Left hindlimb (tissue), 1 donor: ENCODE results near the gene VAV2.
"Not testable (repeated sequence)": the region's sequence is repeated elsewhere in the genome, so short reads cannot be mapped to it uniquely, and the experiment has no call there.

Source experiments
- DNase-seq: peaks from one replicate; pipeline ENCODE4 v3.0.0-alpha.2; 2018

Gene VAV2

DNA sequence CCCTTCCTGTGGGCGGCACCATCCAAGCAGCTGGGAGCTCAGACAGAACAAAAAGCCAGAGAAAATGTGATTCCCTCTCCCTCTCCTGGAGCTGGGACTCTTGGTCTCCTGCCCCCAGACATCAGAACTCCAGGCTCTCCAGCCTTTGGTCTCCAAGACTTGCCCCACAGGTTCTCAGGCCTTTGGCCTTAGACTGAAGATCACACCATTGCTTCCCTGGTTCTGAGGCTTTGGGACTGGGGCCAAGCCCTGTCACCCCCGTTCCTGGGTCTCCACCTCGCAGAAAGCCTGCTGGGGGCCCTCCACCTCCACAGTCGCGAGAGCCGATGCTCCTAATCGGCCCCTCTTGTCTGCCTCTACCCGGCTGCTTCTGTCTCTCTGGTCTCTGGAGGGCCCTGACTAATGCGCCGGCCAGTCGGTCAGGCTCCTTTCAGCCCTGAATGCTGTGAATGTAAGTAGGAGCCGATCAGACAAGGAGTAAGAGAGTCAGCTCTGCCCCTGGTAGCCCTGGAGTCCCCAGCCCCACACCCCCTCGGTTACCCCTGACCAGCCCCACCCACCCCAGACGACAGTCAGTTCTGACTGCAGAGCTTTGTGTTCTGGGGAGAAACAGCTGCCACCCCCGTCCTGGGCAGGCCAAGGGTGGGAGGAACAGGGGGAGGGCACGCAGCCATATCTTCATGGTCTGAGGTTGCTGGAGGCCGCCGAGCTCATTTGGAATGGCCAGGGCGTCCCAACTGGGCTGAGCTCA lies 57.5 kb downstream of the VAV2 start:
- peak; percentile 67 for DNase-seq

DNA sequence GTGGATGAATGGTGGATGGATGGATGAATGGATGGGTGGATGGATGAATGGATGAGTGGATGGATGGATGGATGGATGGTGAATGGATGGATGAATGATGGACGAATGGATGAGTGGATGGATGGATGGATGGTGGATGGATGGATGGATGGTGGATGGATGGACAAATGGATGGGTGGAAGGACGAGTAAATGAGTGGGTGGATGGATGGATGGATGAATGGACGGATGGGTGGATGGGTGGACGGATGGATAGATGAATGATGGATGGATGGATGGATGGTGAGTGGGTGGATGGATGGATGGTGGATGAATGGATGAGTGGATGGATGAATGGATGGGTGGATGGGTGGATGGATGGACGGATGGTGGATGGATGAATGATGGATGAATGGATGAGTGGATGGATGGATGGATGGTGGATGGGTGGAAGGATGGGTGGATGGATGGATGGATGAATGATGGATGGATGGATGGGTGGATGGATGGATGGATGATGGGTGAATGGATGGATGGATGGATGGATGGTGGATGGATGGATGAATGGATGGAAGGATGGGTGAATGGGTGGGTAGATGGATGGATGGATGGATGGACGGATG lies 58.6 kb downstream of the VAV2 start:
- no peak for DNase-seq

DNA sequence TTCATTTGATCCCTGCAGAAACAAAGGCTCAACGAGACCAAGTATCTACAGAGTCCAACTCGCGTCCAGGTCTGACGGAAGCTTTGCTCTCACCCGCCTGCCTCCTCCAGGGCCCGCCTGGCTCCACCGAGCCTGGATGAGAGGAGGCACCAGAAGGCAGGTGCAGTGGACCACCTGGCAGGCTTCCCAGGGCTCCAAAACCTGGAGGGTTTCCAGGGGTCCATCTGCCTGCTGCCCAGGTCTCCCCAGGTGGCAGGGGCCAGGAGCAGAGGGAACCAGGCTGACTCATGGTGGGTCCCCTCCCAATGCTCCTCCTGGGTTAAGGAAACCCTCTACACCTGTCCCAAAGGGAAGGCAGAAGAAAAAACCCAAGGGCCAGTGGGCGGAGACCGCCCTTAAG lies 59.5 kb downstream of the VAV2 start:
- DNase-seq = no peak

DNA sequence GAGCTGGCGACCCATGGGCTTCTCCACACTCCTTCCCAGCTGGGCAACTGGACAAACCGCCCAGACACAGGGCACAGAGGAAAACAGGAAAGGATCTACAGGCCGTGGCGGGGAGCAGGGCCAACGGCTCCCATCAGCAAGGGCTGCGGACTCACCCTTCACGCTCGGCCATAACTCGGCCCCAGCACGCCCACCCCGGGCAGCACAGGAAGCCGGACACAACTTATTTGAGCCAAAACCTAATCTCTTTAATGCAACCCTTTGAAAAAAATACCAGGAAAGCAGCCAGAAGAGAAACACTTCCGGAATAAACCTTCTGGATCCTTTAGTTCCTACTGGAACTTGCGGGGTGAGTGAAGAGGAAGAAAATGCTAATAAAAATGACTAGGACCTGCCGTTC lies 59.9 kb downstream of the VAV2 start:
- DNase-seq = no peak

DNA sequence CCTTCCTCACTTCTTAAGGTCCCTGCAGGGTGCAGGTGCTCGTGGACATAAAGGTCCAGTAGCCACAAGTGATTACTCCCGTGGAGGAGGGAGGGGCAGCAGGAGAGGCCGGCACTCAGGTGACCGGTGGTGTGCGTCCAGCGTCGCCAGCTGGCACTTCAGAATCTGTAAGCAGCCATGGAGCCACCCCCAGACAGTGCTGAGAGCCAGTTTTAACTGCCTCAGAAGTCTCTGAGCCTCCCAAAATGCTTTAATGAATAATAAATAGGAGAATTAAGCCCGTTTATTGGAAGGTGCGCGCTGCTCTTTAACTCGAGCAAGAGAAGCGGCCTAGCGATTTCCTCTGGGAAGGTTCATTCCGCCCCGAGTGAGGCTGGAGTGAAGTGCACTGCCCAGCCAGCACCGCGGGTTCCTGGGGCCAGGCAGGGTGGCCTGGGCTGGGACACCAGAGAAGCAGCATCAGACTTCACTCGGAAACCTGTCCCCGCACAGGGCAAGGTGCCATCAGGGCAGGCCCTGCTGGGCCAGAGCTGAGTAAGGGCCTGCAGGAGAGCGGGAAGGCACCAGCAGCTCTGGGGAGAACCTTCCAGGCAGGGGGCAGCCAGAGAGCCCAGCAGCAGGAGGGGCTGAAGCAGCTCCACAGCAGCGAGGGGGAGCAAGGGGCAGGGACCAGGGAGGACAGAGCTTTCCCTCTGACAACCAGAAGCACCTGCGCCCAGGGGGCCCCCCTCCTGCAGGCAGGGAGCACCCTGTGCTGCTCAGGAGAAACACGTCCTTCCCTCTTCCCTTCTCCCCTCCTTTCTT lies 61.2 kb downstream of the VAV2 start:
- no peak for DNase-seq

DNA sequence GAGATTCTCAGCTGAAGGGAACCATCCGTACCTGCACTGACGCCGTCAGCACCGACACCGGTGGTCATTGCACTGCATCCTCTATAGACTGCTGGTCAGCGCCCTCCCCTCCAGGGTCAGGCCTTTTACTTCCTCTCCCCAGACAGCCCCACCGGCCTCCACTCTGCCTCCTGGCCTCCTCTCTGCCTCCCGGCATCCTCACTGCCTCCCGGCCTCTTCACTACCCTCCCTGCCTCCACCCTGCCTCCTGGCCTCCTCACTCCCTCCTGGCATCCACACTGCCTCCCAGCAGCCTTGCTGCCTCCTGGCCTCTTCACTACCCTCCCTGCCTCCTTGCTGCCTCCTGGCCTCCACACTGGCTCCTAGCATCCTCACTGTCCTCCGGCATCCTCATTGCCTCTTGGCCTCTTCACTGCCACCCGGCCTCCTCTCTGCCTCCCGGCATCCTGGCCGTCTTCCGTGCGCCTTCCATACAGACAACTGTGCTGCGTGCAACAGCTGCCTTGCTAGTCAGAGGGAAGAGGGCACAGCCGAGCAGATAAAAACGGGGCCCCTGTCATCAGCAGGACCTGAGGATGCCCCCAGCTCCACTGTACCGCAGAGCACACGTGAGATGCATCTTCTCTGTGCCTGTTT lies 62.0 kb downstream of the VAV2 start:
- no peak for DNase-seq

DNA sequence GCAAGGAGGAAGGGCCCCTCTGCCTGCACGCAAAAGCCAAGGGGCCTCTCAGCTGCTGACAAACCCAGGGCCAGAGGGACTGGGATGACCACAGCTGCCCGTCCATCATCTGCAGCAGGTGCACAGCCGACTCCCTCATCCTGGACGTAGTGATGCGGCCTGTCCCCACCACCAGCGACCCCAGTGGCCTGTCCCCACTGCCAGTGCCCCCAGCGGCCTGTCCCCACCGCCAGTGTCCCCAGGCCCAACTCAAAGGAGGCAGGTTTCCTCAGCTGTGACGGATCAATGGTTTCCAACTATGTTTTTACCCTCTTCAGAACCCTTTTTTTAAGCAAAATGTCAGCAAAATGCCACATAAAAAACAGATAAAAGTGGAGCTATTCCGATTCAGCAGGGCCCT lies 62.5 kb downstream of the VAV2 start:
- no peak for DNase-seq

DNA sequence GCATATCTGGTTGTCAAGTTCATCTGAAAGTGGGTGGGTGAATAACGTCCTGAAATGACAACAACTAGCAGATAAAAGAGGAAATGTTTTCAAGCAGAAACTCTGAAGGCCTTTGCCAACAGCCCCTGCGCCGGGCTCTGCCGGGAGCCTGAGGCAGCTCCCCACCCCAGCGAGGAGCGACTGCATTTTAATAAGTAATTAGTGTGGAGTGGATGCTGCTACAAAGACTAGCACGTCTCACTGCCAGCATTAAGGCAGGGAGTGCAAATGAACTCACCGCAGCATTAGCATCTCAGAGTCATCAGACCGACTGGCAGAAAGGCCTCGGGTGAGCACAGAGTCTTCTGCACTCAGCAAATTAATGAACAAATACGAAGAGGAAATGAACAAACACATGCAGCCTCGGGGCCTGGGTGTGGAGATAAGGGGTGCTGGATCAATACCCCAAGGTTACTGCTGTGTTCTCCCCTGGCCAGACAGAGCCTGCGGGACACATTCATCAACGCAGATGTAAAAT lies 63.8 kb downstream of the VAV2 start:
- DNase-seq = no peak

DNA sequence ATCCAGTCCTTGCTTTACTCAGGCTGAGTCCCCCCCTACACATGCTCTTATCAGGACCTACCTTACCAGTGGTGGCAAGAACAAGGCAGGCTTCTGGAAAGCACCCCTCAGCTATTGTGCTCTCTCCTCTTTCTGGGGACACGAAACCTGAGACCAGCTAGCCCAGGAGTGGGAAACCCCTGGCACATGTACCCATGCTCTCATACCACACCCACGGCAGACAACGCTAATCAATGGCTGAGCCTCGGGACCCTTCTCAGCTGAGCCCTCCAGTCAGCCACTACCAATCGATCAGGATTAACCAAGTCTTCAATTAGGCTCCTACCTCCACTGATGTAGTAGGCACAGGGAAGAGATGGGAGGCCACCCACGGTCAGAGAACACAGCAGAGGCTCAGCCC lies 65.1 kb downstream of the VAV2 start:
- DNase-seq = no peak

DNA sequence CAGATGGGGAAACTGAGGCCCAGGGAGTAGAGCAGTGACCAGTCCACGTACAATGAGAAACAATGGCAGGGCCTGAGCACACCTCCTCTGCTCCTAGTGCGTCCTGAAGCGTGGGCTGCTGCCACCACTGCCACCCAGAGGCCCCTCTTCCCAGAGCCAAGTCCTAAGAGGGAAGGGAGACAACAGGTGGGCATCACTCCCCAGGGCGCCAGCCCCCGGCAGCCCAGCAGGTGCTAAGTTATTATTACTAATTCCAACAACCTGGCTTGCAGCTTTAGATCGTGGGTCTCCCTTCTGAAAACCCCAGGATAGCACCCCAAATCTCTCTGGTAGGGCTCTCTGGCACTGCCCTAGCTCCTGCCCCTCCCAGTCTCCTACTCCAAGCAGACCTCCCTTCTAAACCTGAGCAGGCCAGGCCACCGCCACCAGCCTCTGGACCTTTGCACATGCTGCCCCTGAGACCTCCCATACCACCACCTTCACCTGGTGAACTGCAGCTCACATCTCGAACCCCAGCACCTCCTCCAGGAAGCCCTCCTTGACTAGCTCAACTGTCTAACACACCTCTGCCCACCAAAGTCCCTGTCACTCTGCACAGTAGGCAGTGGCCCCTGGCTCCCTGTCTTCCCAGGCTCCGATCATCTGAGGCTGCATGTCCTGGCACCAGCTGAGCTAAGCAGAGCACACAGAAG lies 65.8 kb downstream of the VAV2 start:
- no peak for DNase-seq

DNA sequence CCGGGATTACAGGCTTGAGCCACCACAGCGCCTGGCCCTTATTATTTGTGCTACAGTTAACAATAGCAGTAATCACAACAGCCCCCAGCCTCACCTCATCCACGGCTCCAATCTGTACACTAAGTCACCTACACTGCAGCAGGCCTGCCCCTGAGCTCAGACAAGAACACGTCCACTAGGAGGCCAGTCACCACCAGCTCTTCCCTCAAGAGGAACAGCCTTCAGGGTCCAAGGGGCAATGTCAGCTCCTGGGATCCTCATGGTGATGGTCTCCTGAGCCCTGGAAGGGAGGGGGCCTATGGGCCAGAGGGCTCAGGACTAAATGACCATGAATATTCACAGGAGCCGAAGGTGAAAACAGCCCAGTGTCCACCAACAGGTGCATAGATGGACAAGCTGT lies 67.7 kb downstream of the VAV2 start:
- DNase-seq = no peak

DNA sequence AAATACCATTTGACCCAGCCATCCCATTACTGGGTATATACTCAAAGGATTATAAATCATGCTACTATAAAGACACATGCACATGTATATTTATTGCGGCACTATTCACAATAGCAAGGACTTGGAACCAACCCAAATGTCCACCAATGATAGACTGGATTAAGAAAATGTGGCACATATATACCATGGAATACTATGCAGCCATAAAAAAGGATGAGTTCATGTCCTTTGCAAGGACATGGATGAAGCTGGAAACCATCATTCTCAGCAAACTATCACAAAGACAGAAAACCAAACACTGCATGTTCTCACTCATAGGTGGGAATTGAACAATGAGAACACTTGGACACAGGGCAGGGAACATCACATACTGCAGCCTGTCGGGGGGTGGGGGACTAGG lies 68.5 kb downstream of the VAV2 start:
- DNase-seq = not testable (repeated sequence)

DNA sequence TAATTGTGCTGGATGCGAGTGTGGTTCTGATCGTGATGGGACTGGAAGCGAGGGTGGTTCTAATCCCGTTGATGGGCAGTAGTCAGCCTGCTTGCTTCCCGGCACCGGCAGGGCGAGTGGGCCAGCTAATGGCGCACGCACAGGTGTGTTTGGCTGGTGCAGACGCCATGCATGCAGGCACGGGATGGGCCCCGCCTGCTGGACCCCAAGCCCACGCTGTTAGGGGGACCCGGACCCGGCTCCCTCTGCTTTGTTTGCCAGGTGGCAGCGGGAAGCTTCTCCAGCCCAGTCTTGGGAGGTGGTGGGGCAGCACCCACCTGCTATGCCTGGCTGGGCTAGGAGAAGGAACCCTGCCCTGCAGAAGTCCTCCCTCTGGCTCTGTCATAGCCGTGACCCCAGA lies 70.3 kb downstream of the VAV2 start:
- no peak for DNase-seq

DNA sequence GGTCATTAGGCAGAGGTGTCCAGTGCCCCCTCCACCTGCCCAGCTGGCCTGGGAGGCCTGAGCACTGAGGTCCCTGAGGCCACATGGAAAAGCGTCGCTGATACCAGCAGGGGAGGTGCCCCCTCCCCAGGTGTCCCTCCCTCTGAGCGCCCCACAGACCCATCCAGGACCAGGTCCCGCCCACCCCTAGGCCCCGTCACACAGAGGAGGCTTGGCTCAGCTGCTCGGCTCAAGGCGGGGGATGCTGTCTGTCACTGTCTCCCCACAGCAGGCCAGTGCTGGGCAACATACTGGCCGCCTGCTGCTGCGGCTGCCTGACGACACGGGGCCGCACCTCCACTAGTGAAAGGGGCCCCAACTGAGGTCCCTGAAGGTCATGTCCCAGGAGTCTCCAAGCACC lies 71.7 kb downstream of the VAV2 start:
- no peak for DNase-seq

DNA sequence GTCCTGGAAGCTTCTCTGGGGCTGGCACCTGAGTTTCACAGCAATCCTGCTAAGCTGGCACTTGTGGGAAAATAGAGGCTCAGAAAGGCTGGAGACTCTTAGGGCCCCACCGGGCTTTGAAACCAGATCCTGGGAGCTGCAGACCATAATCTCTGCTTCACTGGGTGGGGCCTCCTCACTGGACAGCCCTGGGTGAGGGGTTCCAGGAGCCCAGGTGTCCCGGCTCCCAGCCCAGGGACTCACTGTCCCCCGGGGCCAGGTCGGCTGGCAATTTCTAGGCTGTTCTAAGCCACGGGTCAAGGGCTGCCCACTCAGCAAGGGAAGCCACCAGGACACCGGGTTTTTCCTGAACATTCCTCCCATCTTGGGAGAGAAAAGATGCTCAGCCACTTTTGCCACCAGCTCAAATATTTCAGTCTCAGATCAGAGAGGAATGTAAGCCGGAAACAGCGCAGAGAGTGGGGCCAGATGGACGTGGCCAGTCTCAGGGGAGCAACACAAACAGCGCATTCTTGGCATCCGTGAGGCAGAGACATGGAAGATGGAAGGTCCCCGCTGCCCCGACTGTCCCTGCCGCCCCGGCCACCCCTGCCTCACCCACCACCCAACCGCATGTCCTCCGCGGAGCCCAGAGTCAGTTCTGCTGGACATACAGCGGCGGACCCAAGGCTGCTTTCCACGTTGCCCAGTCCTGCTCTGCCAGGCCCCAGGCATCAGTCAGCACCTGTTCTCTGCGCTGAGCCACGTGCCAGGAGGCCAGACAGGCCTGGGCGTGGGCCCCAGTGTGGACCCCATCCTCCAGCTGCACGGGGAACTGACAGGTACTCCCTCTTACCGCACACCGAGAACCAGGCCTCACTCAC lies 72.6 kb downstream of the VAV2 start:
- DNase-seq = no peak

DNA sequence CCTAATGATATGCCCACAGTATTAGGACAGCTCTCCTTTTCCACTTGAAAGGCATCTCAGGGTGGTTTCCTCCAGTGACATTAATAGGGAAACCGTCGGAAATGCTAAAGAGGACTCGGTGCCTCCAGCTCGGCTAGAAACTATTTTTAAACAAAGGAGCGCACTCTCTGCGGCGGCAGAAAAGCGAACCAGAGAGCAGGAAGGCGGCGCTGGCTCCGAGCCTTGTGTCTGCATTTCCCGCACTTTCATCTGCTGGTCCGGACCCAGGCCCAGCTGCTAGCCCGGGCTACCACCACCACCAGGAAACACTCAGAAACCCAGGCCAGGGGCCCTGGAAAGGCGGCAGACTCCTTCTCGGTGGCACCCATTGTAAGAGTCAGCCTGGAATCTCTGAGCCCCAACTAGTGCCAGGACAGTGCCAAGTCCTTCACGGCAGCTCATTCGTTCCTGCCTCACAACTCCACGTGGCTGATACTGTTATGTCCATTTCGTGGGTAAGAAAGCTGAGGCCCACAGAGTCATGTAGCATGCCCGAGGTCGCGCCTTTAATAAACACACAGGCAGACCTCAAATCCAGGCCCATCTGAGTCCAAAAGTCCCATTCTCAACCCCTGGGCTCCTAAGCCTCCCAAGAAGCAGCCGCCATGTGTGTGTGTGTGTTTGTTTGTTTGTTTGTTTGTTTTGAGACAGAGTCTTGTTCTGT lies 73.9 kb downstream of the VAV2 start:
- DNase-seq = no peak

DNA sequence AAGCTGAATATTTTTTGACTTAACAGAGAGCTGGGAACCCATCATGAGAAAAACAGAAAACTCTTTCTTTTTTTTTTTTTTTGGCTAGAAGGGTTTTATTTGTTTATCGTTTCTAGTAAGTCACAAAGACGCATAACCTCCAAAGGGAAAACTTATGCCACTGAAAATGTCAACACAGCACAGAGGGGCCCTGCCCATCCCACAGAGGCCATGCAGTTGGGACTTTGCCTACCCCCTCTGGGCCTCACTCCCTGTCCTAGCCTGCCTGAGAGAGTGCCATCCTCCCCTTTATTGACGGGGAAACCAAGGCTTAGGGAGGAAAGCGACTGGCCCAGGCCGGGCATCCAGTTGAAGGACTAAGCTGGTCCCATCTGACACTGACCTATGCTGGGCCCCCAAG lies 74.7 kb downstream of the VAV2 start:
- no peak for DNase-seq

DNA sequence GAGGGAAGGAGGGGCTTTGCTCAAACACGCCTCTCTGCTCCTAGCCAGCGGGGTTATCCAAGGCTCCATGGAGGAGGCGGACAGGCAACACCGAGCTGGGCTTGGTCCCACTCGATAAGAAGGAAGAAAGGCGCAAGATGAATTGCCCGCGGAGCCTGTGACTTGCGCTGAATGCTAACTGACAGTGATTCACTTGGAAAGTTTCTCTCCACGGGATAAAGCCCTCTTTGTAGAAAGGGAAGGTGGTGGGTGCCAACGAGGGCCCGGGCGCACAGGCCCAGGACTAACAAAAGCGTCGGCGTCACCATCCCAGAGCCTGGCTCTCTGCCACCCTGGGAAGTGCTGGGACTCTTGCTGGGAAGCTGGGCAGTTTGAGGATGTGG lies 76.0 kb downstream of the VAV2 start:
- no peak for DNase-seq

DNA sequence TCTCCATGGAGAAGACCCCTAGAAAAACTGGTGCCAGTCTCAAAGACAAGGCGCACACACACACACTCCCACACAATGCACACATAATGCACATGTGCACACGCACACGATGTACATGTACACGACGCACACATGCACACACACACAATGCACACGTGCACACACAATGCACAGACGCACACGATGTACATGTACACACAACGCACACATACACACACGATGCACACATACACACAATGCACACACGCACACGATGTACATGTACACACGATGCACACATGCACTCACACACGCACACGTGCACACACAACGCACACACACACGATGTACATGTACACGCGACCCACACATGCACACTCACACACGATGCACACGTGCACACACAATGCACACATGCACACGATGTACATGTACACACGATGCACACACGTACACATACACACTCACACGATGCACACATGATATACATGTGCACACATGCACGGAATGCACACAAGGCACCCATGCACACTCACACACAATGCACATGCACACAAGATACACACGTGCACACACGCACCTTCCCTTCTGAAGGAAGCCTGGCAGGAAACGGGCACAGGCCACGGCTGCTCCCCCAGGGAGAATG lies 76.5 kb downstream of the VAV2 start:
- DNase-seq = no peak
